ENCODE measurements around the gene NKD1.

The NKD1 gene

GRCh38 chr16:50560903-50561863, 13.0 kb downstream of the NKD1 start:
- no peaks in the 10 kb centered on the region for H3K9me3 ChIP-seq (ENCODE audit: insufficient read depth, low read length)
- H3K9ac ChIP-seq (ENCODE audit: low read length) = no peak overlapping the region
- no peaks in the 10 kb centered on the region for H4K20me1 ChIP-seq (ENCODE audit: insufficient read depth, low read length)
- no peak overlapping the region for H3K27ac ChIP-seq (ENCODE audit: low read length)
- no peaks in the 10 kb centered on the region for H3K79me2 ChIP-seq (ENCODE audit: low read length)
- H3K27me3 ChIP-seq (ENCODE audit: low read depth, low read length) = no peaks in the 10 kb centered on the region
- no peak overlapping the region for H3K4me3 ChIP-seq (ENCODE audit: low read length)
- H3K4me1 ChIP-seq (ENCODE audit: low read length) = no peaks in the 10 kb centered on the region
- no peak for TF ChIP-seq CTCF (IDR thresholded peaks at IDR 0.05; ENCODE audit: low read depth, low read length)
- TF ChIP-seq EZH2phosphoT487 (IDR thresholded peaks at IDR 0.05; ENCODE audit: low read depth) = no peak
- no peaks in the 10 kb centered on the region for H3K36me3 ChIP-seq (replicated peaks; ENCODE audit: low read depth, low read length)
- no peak overlapping the region for H3K4me2 ChIP-seq (ENCODE audit: low read length)
- H2AFZ ChIP-seq (ENCODE audit: low read depth, low read length) = no peak overlapping the region

GRCh38 chr16:50562657-50563056, 14.5 kb downstream of the NKD1 start:
- Histone ChIP-seq H3K9me3 (ENCODE audit: insufficient read depth, low read length) (no peaks in the 10 kb centered on the region), H3K4me3 (ENCODE audit: low read length) (no peak overlapping the region), H3K27ac (ENCODE audit: low read length) (no peak overlapping the region), H3K36me3 (replicated peaks; ENCODE audit: low read depth, low read length) (no peaks in the 10 kb centered on the region), H3K4me1 (ENCODE audit: low read length) (no peaks in the 10 kb centered on the region), H3K9ac (ENCODE audit: low read length) (no peak overlapping the region), H3K4me2 (ENCODE audit: low read length) (no peak overlapping the region), H3K79me2 (ENCODE audit: low read length) (no peaks in the 10 kb centered on the region), H3K27me3 (ENCODE audit: low read depth, low read length) (no peaks in the 10 kb centered on the region), H4K20me1 (ENCODE audit: insufficient read depth, low read length) (no peaks in the 10 kb centered on the region), H2AFZ (ENCODE audit: low read depth, low read length) (no peak overlapping the region)
- TF ChIP-seq EZH2phosphoT487 (IDR thresholded peaks at IDR 0.05; ENCODE audit: low read depth) = no peak
- no peak for TF ChIP-seq CTCF (IDR thresholded peaks at IDR 0.05; ENCODE audit: low read depth, low read length)

GRCh38 chr16:50563989-50564388, 15.8 kb downstream of the NKD1 start:
- H3K27me3 ChIP-seq (ENCODE audit: low read depth, low read length) = no peaks in the 10 kb centered on the region
- no peak overlapping the region for H3K27ac ChIP-seq (ENCODE audit: low read length)
- H2AFZ ChIP-seq (ENCODE audit: low read depth, low read length) = no peak overlapping the region
- H3K36me3 ChIP-seq (replicated peaks; ENCODE audit: low read depth, low read length) = no peaks in the 10 kb centered on the region
- H4K20me1 ChIP-seq (ENCODE audit: insufficient read depth, low read length) = no peaks in the 10 kb centered on the region
- no peak overlapping the region for H3K4me3 ChIP-seq (ENCODE audit: low read length)
- H3K4me1 ChIP-seq (ENCODE audit: low read length) = no peaks in the 10 kb centered on the region
- H3K9me3 ChIP-seq (ENCODE audit: insufficient read depth, low read length) = no peaks in the 10 kb centered on the region
- TF ChIP-seq CTCF (IDR thresholded peaks at IDR 0.05; ENCODE audit: low read depth, low read length) = no peak
- no peak for TF ChIP-seq EZH2phosphoT487 (IDR thresholded peaks at IDR 0.05; ENCODE audit: low read depth)
- no peak overlapping the region for H3K9ac ChIP-seq (ENCODE audit: low read length)
- H3K4me2 ChIP-seq (ENCODE audit: low read length) = no peak overlapping the region
- H3K79me2 ChIP-seq (ENCODE audit: low read length) = no peaks in the 10 kb centered on the region

- Histone ChIP-seq H3K9me3 (ENCODE audit: insufficient read depth, low read length) (no peaks in the 10 kb centered on the region), H3K79me2 (ENCODE audit: low read length) (no peaks in the 10 kb centered on the region), H3K4me1 (ENCODE audit: low read length) (no peaks in the 10 kb centered on the region), H3K4me3 (ENCODE audit: low read length) (no peak overlapping the region), H2AFZ (ENCODE audit: low read depth, low read length) (no peak overlapping the region), H3K36me3 (replicated peaks; ENCODE audit: low read depth, low read length) (no peaks in the 10 kb centered on the region), H3K9ac (ENCODE audit: low read length) (no peak overlapping the region), H4K20me1 (ENCODE audit: insufficient read depth, low read length) (no peaks in the 10 kb centered on the region), H3K27ac (ENCODE audit: low read length) (no peak overlapping the region), H3K27me3 (ENCODE audit: low read depth, low read length) (no peaks in the 10 kb centered on the region), H3K4me2 (ENCODE audit: low read length) (no peak overlapping the region)
- no peak for TF ChIP-seq EZH2phosphoT487 (IDR thresholded peaks at IDR 0.05; ENCODE audit: low read depth)
- no peak for TF ChIP-seq CTCF (IDR thresholded peaks at IDR 0.05; ENCODE audit: low read depth, low read length)
Measured at GRCh38 chr16:50565428-50565827, 17.2 kb downstream of the NKD1 start.
